SH-SY5Y (cell line): Measurements from ENCODE around the gene STK11.

ENCODE experiments used
- GATA2 ChIP-seq: IDR thresholded peaks from 2 replicates; pipeline ENCODE4 v1.6.1; 2011; ENCODE audit warnings: mild to moderate bottlenecking, low read depth, low read length
- GATA3 ChIP-seq: IDR thresholded peaks from 2 replicates; pipeline ENCODE4 v1.6.1; 2011; ENCODE audit warnings: low read depth, mild to moderate bottlenecking, low read length, moderate library complexity

DNA sequence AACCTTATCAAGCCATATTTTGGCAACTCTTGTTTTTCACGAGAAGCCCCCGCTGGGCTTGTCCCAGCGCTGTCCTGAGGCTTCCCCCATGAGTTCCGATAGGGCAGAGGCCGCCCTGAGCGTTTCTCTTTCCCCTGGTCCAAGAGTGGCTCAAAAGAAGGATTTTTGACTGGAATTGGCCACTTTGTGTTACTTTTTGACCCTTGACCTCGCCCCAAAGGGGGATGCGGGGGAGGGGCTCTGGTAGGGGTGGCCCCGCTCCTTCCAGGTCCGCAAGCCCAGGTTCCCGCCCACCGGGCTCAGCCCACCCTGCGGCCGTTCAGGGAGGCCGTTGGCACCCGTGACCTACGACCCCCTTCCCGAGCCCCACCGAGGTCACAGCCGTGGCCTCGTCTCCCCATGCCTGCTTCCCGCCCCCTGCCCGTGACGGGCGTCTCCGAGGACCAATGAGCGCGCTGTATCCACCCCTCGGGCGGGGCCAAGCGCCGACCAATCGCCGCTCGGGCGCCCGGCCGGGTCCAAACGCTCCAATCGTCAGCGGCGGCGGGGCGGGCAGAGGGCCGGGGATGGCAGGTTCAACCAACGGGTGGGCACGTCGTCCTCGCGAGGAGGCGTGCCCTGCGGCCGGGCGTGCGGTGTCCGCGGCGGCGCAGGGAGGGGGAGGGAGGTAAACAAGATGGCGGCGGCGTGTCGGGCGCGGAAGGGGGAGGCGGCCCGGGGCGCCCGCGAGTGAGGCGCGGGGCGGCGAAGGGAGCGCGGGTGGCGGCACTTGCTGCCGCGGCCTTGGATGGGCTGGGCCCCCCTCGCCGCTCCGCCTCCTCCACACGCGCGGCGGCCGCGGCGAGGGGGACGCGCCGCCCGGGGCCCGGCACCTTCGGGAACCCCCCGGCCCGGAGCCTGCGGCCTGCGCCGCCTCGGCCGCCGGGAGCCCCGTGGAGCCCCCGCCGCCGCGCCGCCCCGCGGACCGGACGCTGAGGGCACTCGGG, at the start of gene STK11:
- TF ChIP-seq GATA2 = no peak
- TF ChIP-seq GATA3 = no peak
